H1 (cell line): Measurements from ENCODE around the gene NDUFA12. TPM values are rescaled to one million over a fixed set of nuclear protein-coding genes. Genes with fewer than 3 reads are reported as not detected.

ENCODE experiments used
- BCL11A ChIP-seq, 2 experiments: IDR thresholded peaks; one replicate each; pipeline ENCODE4 v1.6.1; 2011; ENCODE audit warnings: low read depth in 2 of 2, low read length in 2 of 2, mild to moderate bottlenecking in 2 of 2
- CHD1 ChIP-seq: IDR thresholded peaks from 2 replicates; pipeline ENCODE4 v1.6.1; 2012; ENCODE audit warnings: low read depth, low read length, improper control_type of control experiment
- CTBP2 ChIP-seq: IDR thresholded peaks from 2 replicates; pipeline ENCODE4 v1.7.0; 2011; ENCODE audit warnings: borderline replicate concordance, mild to moderate bottlenecking, moderate library complexity, mixed read lengths, low read length; ENCODE audit not compliant: insufficient read depth, insufficient read length
- KDM4A ChIP-seq: IDR thresholded peaks from one replicate; pipeline ENCODE4 v1.7.1; 2012; ENCODE audit warnings: low read depth, mild to moderate bottlenecking, moderate library complexity, low read length, inconsistent platforms; ENCODE audit not compliant: severe bottlenecking
- RXRA ChIP-seq: IDR thresholded peaks from 2 replicates; pipeline ENCODE4 v1.6.1; 2011; ENCODE audit warnings: low read depth, mild to moderate bottlenecking, low read length, moderate library complexity; ENCODE audit not compliant: insufficient read depth
- TAF7 ChIP-seq: optimal IDR thresholded peaks from 2 replicates; pipeline ENCODE3; 2011; ENCODE audit warnings: low read depth, mild to moderate bottlenecking, inconsistent platforms, low read length, moderate library complexity, borderline replicate concordance
- polyA plus RNA-seq, 7 experiments: library from polyadenylated mRNA; depleted of rRNA in 3 of 7; stranded (reverse) in 5 of 7; unstranded in 2 of 7; fragments of >200 nt in 5 of 7; fragments of 200-250 nt in 2 of 7; gene quantifications; 1 replicate in 5 of 7; 2 replicates in 1 of 7; 4 replicates in 1 of 7; pipeline versions ENCODE4 v1.2.1 to v1.2.3, GENCODE V29; 2011 to 2013; ENCODE audit warnings: missing spikeins in 2 of 7, mixed read lengths in 2 of 7
- total RNA-seq: library from RNA; stranded (reverse); fragmentation: NEBNext Ultra II Directional; extraction: Animal tissue kit (Norgen Biotek cat#: 25700); gene quantifications from 2 replicates; pipeline ENCODE4 v1.2.1, GENCODE V29; 2021

The NDUFA12 gene
- total and polyA plus RNA-seq, 2 of the 8 experiments (the other 6 are each of a cell fraction or from before 2014, with no cell fraction given): 98.1 to 157 TPM

- TF ChIP-seq CHD1 (no peak), CTBP2 (no peak), RXRA (no peak), KDM4A (peak; percentile 55), BCL11A (IDR thresholded peaks at IDR 0.05; ENCODE audit: low read depth in 2 of 2, low read length in 2 of 2) (no peak), TAF7 (peak; percentile 71)
- TF ChIP-seq, all 59 proteins: peak for 19
Measured at GRCh38 chr12:95003213-95003920, at the start of gene NDUFA12 (continued).
